ENCODE measurements around the gene ODC1.

GRCh38 chr2:10486091-10486490, 38.0 kb upstream of the ODC1 start:
- TF ChIP-seq CTCF (IDR thresholded peaks at IDR 0.05), result no peak
- TF ChIP-seq POLR2A (IDR thresholded peaks at IDR 0.05), result no peak

Data from uterus (tissue), 2 donors.